ENCODE data around the gene FAM20C. TPM values are rescaled to one million over a fixed set of nuclear protein-coding genes. Genes with fewer than 3 reads are reported as not detected.

FAM20C gene
- total RNA-seq, 1 experiment from 2014 or later, result 34.0 TPM

DNA sequence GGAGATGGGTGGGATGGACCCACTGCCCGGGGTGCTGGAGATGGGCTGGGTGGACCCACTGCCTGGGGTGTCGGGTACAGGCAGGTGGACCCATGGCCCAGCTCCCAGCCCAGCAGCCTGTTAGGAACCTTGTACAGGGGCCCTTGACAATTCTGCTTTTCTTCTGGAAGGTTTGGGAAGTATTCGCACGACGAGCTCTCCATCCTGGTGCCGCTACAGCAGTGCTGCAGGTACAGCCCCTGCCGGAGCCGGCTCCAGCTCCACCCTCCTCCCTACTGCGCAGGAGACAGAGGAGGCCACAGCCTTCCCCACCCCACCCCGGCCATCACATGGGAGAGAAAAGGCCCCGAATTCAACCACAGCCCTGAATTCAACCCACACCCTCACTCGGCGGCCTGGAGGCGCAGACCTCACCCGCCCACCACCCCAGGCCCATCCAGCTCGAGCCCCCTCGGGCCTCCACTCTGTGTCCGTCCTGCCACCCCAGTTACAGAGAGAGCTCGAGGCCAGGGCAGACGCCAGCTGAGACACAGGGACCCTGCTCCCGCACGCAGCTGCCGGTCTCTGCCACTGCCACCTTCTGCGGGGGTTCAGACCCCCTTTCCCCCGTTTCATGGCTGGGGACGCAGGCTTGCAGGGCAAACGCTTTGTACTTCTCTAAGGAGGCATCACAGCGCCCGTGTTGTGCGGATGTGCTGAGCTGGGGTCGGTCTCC is 66.3 kb downstream of the FAM20C start:
- DNase-seq, result no peak
- Mint-ChIP-seq H3K9me3 (ENCODE audit: unreplicated experiment) (peaks cover 11% of the 10 kb centered on the region), H3K4me3 (ENCODE audit: unreplicated experiment) (no peak overlapping the region), H3K27ac (ENCODE audit: unreplicated experiment) (no peak overlapping the region), H3K36me3 (ENCODE audit: insufficient read depth, unreplicated experiment) (peaks cover 42% of the 10 kb centered on the region), H3K4me1 (ENCODE audit: low read depth, unreplicated experiment) (peaks cover 6% of the 10 kb centered on the region), H3K27me3 (ENCODE audit: insufficient read depth, unreplicated experiment) (no peaks in the 10 kb centered on the region)
- intact Hi-C loops (cut with micrococcal nuclease; ENCODE audit: unreplicated experiment), result no loop called here
- ChIA-PET CTCF (no interaction called here), POLR2A (no interaction called here)
- Histone ChIP-seq H3K36me3 (ENCODE audit: control insufficient read depth, insufficient read depth, low read length) (peaks cover 6% of the 10 kb centered on the region), H3K4me1 (no peaks in the 10 kb centered on the region), H3K9me3 (peaks cover 14% of the 10 kb centered on the region), H3K4me3 (ENCODE audit: low read depth, low read length) (no peak overlapping the region), H3K27me3 (replicated peaks; ENCODE audit: control insufficient read depth, insufficient read depth, low read length) (no peaks in the 10 kb centered on the region)
- no TSS peak for BruUV-seq (replicated peaks)
- TF ChIP-seq, protein P1, sequence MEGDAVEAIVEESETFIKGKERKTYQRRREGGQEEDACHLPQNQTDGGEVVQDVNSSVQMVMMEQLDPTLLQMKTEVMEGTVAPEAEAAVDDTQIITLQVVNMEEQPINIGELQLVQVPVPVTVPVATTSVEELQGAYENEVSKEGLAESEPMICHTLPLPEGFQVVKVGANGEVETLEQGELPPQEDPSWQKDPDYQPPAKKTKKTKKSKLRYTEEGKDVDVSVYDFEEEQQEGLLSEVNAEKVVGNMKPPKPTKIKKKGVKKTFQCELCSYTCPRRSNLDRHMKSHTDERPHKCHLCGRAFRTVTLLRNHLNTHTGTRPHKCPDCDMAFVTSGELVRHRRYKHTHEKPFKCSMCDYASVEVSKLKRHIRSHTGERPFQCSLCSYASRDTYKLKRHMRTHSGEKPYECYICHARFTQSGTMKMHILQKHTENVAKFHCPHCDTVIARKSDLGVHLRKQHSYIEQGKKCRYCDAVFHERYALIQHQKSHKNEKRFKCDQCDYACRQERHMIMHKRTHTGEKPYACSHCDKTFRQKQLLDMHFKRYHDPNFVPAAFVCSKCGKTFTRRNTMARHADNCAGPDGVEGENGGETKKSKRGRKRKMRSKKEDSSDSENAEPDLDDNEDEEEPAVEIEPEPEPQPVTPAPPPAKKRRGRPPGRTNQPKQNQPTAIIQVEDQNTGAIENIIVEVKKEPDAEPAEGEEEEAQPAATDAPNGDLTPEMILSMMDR (IDR thresholded peaks at IDR 0.05; ENCODE audit: insufficient read depth in 1 of 2, low read depth in 1 of 2, low read length in 1 of 2, severe bottlenecking in 1 of 2, unreplicated experiment in 1 of 2), result no peak

DNA sequence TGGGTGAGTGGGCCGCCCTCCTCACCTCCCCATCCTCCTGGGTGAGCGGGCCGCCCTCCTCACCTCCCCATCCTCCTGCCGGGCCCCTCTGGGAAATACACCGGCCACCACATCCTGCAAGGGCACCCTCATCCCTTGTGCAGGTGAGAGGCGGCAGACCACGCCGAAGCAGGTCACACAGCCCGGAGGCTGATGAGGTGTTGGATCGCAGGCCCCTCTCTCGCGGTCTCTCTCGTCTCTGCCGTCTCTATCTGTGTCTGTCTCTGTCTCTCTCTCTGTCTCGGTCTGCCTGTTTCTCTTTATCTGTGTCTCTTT is 66.8 kb downstream of the FAM20C start:
- H3K27ac Mint-ChIP-seq (ENCODE audit: unreplicated experiment), result no peak overlapping the region
- H3K4me1 Mint-ChIP-seq (ENCODE audit: low read depth, unreplicated experiment), result peaks cover 6% of the 10 kb centered on the region
- peaks cover 11% of the 10 kb centered on the region for H3K9me3 Mint-ChIP-seq (ENCODE audit: unreplicated experiment)
- TF ChIP-seq, protein P1 (IDR thresholded peaks at IDR 0.05; ENCODE audit: insufficient read depth in 1 of 2, low read depth in 1 of 2, low read length in 1 of 2, severe bottlenecking in 1 of 2, unreplicated experiment in 1 of 2), result no peak
- no peak overlapping the region for H3K4me3 Mint-ChIP-seq (ENCODE audit: unreplicated experiment)
- Histone ChIP-seq H3K4me1 (no peaks in the 10 kb centered on the region), H3K36me3 (ENCODE audit: control insufficient read depth, insufficient read depth, low read length) (peaks cover 6% of the 10 kb centered on the region), H3K27me3 (replicated peaks; ENCODE audit: control insufficient read depth, insufficient read depth, low read length) (no peaks in the 10 kb centered on the region), H3K4me3 (ENCODE audit: low read depth, low read length) (no peak overlapping the region), H3K9me3 (peaks cover 14% of the 10 kb centered on the region)
- H3K36me3 Mint-ChIP-seq (ENCODE audit: insufficient read depth, unreplicated experiment), result peaks cover 43% of the 10 kb centered on the region
- no peak for DNase-seq
- intact Hi-C loops (cut with micrococcal nuclease; ENCODE audit: unreplicated experiment), result no loop called here
- H3K27me3 Mint-ChIP-seq (ENCODE audit: insufficient read depth, unreplicated experiment), result no peaks in the 10 kb centered on the region
- BruUV-seq (replicated peaks), result no TSS peak
- CTCF ChIA-PET, result no interaction called here
- POLR2A ChIA-PET, result no interaction called here

DNA sequence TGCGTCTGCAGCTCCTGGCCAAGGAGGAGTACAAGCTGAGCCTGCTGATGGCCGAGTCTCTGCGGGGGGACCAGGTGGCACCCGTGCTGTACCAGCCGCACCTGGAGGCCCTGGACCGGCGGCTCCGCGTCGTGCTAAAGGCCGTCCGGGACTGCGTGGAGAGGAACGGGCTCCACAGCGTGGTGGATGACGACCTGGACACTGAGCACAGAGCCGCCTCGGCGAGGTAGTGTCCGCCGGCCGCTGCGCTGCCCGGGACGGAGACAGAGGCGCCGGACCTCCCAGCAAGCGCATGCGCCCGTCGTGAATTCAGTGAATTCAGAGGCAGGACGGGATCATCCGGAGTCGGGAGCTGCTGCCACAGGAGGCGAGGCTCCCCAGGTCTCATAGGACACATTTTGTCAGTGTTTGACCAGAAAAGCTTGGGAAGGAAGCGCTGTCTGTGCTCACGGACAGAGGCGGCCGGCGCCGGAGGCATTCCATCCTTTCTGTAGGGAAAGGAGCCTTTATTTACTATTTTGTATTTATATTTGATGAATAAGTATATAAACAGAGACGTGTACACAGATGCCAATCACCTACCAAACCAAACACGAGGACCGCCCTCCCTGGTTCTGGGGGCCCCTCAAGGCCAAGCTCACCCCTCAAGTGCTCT is 67.5 kb downstream of the FAM20C start:
- Histone ChIP-seq H3K4me1 (no peaks in the 10 kb centered on the region), H3K4me3 (ENCODE audit: low read depth, low read length) (no peak overlapping the region), H3K9me3 (peaks cover 14% of the 10 kb centered on the region), H3K27me3 (replicated peaks; ENCODE audit: control insufficient read depth, insufficient read depth, low read length) (no peaks in the 10 kb centered on the region), H3K36me3 (ENCODE audit: control insufficient read depth, insufficient read depth, low read length) (peaks cover 6% of the 10 kb centered on the region)
- Mint-ChIP-seq H3K27me3 (ENCODE audit: insufficient read depth, unreplicated experiment) (no peaks in the 10 kb centered on the region), H3K9me3 (ENCODE audit: unreplicated experiment) (peaks cover 11% of the 10 kb centered on the region), H3K4me1 (ENCODE audit: low read depth, unreplicated experiment) (peaks cover 6% of the 10 kb centered on the region), H3K27ac (ENCODE audit: unreplicated experiment) (no peak overlapping the region), H3K36me3 (ENCODE audit: insufficient read depth, unreplicated experiment) (peaks cover 50% of the 10 kb centered on the region), H3K4me3 (ENCODE audit: unreplicated experiment) (no peak overlapping the region)
- intact Hi-C loops (cut with micrococcal nuclease; ENCODE audit: unreplicated experiment), result no loop called here
- TF ChIP-seq, protein P1 (IDR thresholded peaks at IDR 0.05; ENCODE audit: insufficient read depth in 1 of 2, low read depth in 1 of 2, low read length in 1 of 2, severe bottlenecking in 1 of 2, unreplicated experiment in 1 of 2), result no peak
- BruUV-seq (replicated peaks), result no TSS peak
- ChIA-PET CTCF (no interaction called here), POLR2A (no interaction called here)
- DNase-seq, result no peak

Data from Caco-2 (cell line).